ENCODE measurements around the gene OCIAD1.

GRCh38 chr4:48815483-48815882 is 15.4 kb upstream of the OCIAD1 start:
- TF ChIP-seq REST (IDR thresholded peaks at IDR 0.05; ENCODE audit: insufficient read depth in 1 of 2, low read depth in 2 of 2, low read length in 1 of 2) (no peak), CTCF (IDR thresholded peaks at IDR 0.05) (no peak)
